SK-N-SH (cell line): ENCODE results near the gene TAOK3. TPM values are rescaled to one million over a fixed set of nuclear protein-coding genes. Genes with fewer than 3 reads are reported as not detected.

Experiments used
- CTCF ChIA-PET: fragments of 300-600, 350-600 bp; formaldehyde crosslinking; extraction: SDS; loops from one replicate; lab custom pipeline; 2021; lab: Yijun Ruan, JAX
- POLR2A ChIA-PET: fragments of 350-600 bp; sonication (Branson Sonifier 250); formaldehyde crosslinking; extraction: SDS; loops from one replicate; lab custom pipeline; 2020; ENCODE audit warnings: antibody characterized with exemption, inconsistent platforms; lab: Yijun Ruan, JAX
- DNase-seq: peaks from one replicate; pipeline ENCODE4 v3.0.0; 2012
- H2AFZ ChIP-seq: fragments of 200-600 bp; sonication (generic); 2 replicates; pipeline ENCODE4 v1.8.1; 2016; ENCODE audit warnings: antibody characterized with exemption, mild to moderate bottlenecking, low read depth
- H3F3A ChIP-seq: fragments of 200-600 bp; sonication (generic); replicated peaks from 2 replicates; pipeline ENCODE3; 2016; ENCODE audit warnings: antibody characterized with exemption, mild to moderate bottlenecking; ENCODE audit not compliant: insufficient read depth
- H3K27ac ChIP-seq, 2 experiments: fragments of 200-500 bp in 1 of 2; fragments of 200-600 bp in 1 of 2; sonication (Bioruptor generic) in 1 of 2; sonication (generic), shearing (Covaris generic) in 1 of 2; 2 replicates each; pipeline versions ENCODE4 v1.5.1 to v1.6.1; 2014 to 2016; ENCODE audit warnings: low read depth in 2 of 2, inconsistent platforms in 1 of 2, low read length in 1 of 2, mild to moderate bottlenecking in 1 of 2, mixed read lengths in 1 of 2
- H3K27me3 ChIP-seq: fragments of 200-600 bp; sonication (generic), shearing (Covaris generic); 2 replicates; pipeline ENCODE4 v1.6.1; 2016; ENCODE audit warnings: mixed run types; ENCODE audit not compliant: insufficient read depth
- H3K36me3 ChIP-seq, 2 experiments: fragments of 200-500 bp in 1 of 2; fragments of 200-600 bp in 1 of 2; sonication (Bioruptor generic) in 1 of 2; sonication (generic) in 1 of 2; replicated peaks in 1 of 2; 2 replicates each; pipeline versions ENCODE3 to v1.5.1; 2014 to 2016; ENCODE audit warnings: low read length in 1 of 2, mild to moderate bottlenecking in 1 of 2; ENCODE audit not compliant: insufficient read depth in 2 of 2, control insufficient read depth in 1 of 2
- H3K4me1 ChIP-seq, 2 experiments: fragments of 200-500 bp in 1 of 2; fragments of 200-600 bp in 1 of 2; sonication (Bioruptor generic) in 1 of 2; sonication (generic), shearing (Covaris generic) in 1 of 2; 2 replicates each; pipeline versions ENCODE4 v1.5.1 to v1.6.1; 2014 to 2016; ENCODE audit warnings: low read depth in 1 of 2, low read length in 1 of 2, mixed run types in 1 of 2; ENCODE audit not compliant: insufficient read depth in 2 of 2, control insufficient read depth in 1 of 2
- H3K4me2 ChIP-seq: fragments of 200-600 bp; sonication (generic), shearing (Covaris generic); 2 replicates; pipeline ENCODE4 v1.6.1; 2017; ENCODE audit warnings: mixed run types
- H3K4me3 ChIP-seq, 2 experiments: fragments of 200-500 bp in 1 of 2; fragments of 200-600 bp in 1 of 2; sonication (Bioruptor generic) in 1 of 2; sonication (generic), shearing (Covaris generic) in 1 of 2; 2 replicates each; pipeline versions ENCODE4 v1.5.1 to v1.8.1; 2014 to 2016; ENCODE audit warnings: low read depth in 2 of 2, inconsistent platforms in 1 of 2, low read length in 1 of 2, mild to moderate bottlenecking in 1 of 2, mixed read lengths in 1 of 2, moderate library complexity in 1 of 2
- H3K79me2 ChIP-seq: fragments of 200-600 bp; sonication (generic); 2 replicates; pipeline ENCODE4 v1.8.1; 2017; ENCODE audit warnings: mild to moderate bottlenecking; ENCODE audit not compliant: insufficient read depth
- H3K9ac ChIP-seq: fragments of 200-600 bp; sonication (generic); 2 replicates; pipeline ENCODE4 v1.6.1; 2017; ENCODE audit warnings: mixed run types
- H3K9me2 ChIP-seq: fragments of 200-600 bp; sonication (generic); 2 replicates; pipeline ENCODE4 v1.6.1; 2017; ENCODE audit warnings: mixed run types
- H3K9me3 ChIP-seq: fragments of 200-600 bp; sonication (generic); 2 replicates; pipeline ENCODE4 v1.6.1; 2017; ENCODE audit warnings: mixed run types, mild to moderate bottlenecking, moderate library complexity
- H4K20me1 ChIP-seq: fragments of 200-600 bp; sonication (generic); 2 replicates; pipeline ENCODE4 v1.6.1; 2017; ENCODE audit warnings: mild to moderate bottlenecking, mixed run types; ENCODE audit not compliant: insufficient read depth
- CHD2 ChIP-seq: fragments of 150-350 bp; IDR thresholded peaks from 2 replicates; pipeline ENCODE4 v1.6.1; 2018; ENCODE audit warnings: low read length; ENCODE audit not compliant: partially characterized antibody
- EP300 ChIP-seq, 2 experiments: IDR thresholded peaks; 2 replicates each; pipeline versions ENCODE4 v1.4.0 to v1.6.1; 2012; ENCODE audit warnings: borderline replicate concordance in 1 of 2, low read depth in 1 of 2, low read length in 1 of 2
- FOSL2 ChIP-seq: IDR thresholded peaks from 2 replicates; pipeline ENCODE4 v1.4.0; 2012; ENCODE audit warnings: low read depth, mild to moderate bottlenecking, moderate library complexity, borderline replicate concordance
- FOXM1 ChIP-seq: IDR thresholded peaks from 2 replicates; pipeline ENCODE4 v1.4.0; 2012; ENCODE audit warnings: low read depth, mild to moderate bottlenecking
- GATA2 ChIP-seq: sonication (generic); formaldehyde crosslinking; IDR thresholded peaks from 2 replicates; pipeline ENCODE4 v1.5.0; 2020; ENCODE audit warnings: mild to moderate bottlenecking, missing genetic modification reagents
- JUND ChIP-seq: IDR thresholded peaks from 2 replicates; pipeline ENCODE4 v1.4.0; 2012
- MEF2A ChIP-seq: IDR thresholded peaks from 2 replicates; pipeline ENCODE4 v1.4.0; 2012; ENCODE audit warnings: low read depth, borderline replicate concordance
- MXI1 ChIP-seq: IDR thresholded peaks from 2 replicates; pipeline ENCODE4 v1.6.1; 2012; ENCODE audit warnings: mild to moderate bottlenecking, low read depth, low read length, improper control_type of control experiment
- NRF1 ChIP-seq: IDR thresholded peaks from 2 replicates; pipeline ENCODE4 v1.6.1; 2012; ENCODE audit warnings: low read depth, mild to moderate bottlenecking, low read length
- POLR2AphosphoS5 ChIP-seq: IDR thresholded peaks from 2 replicates; pipeline ENCODE4 v1.6.1; 2012; ENCODE audit warnings: low read depth, low read length
- RAD21 ChIP-seq: IDR thresholded peaks from 2 replicates; pipeline ENCODE4 v1.6.1; 2012; ENCODE audit warnings: mild to moderate bottlenecking, low read length
- REST ChIP-seq: IDR thresholded peaks from 2 replicates; pipeline ENCODE4 v1.6.1; 2012; ENCODE audit warnings: mild to moderate bottlenecking, low read depth, low read length, moderate library complexity
- SIN3A ChIP-seq: IDR thresholded peaks from 2 replicates; pipeline ENCODE4 v1.6.1; 2012; ENCODE audit warnings: low read depth, mild to moderate bottlenecking, low read length, moderate library complexity, borderline replicate concordance
- TCF12 ChIP-seq: IDR thresholded peaks from 2 replicates; pipeline ENCODE4 v1.4.0; 2012
- TEAD4 ChIP-seq: IDR thresholded peaks from 2 replicates; pipeline ENCODE4 v1.4.0; 2012; ENCODE audit warnings: mild to moderate bottlenecking, borderline replicate concordance; ENCODE audit not compliant: insufficient read depth
- USF2 ChIP-seq: fragments of 150-350 bp; IDR thresholded peaks from 2 replicates; pipeline ENCODE4 v1.6.1; 2017; ENCODE audit warnings: antibody characterized with exemption, low read length, low read depth, borderline replicate concordance
- ZBTB33 ChIP-seq: IDR thresholded peaks from 2 replicates; pipeline ENCODE4 v1.4.0; 2012; ENCODE audit warnings: low read depth, borderline replicate concordance
- WGBS: methylation state at CpG from one replicate; pipeline ENCODE4 v1.1.6; 2017; ENCODE audit warnings: low lambda C conversion rate; 5-methylcytosine and 5-hydroxymethylcytosine counted together
- polyA plus RNA-seq, 3 experiments: library from polyadenylated mRNA; depleted of rRNA; stranded (reverse); fragments of >200 nt; gene quantifications; 2 replicates each; pipeline ENCODE4 v1.2.3, GENCODE V29; 2012

Gene TAOK3
- polyA plus RNA-seq, 1 of the 3 experiments (the other 2 are of a cell fraction), result 18.1 TPM

- 85% methylated on average over 7 of the region's 7 CpGs for WGBS
- H3K79me2 ChIP-seq, result no peaks in the 10 kb centered on the region
- DNase-seq, result no peak
- H4K20me1 ChIP-seq, result no peaks in the 10 kb centered on the region
- TF ChIP-seq FOXM1, result no peak
- no peak for TF ChIP-seq GATA2 (CRISPR knock-in tag)
- no peak for TF ChIP-seq TEAD4
- TF ChIP-seq MXI1, result no peak
- no peak for TF ChIP-seq JUND
- no peak for TF ChIP-seq NRF1
- TF ChIP-seq REST, result no peak
- TF ChIP-seq POLR2AphosphoS5, result no peak
- TF ChIP-seq CHD2, result no peak
- TF ChIP-seq RAD21, result no peak
- no peak for TF ChIP-seq USF2
- no peak for TF ChIP-seq EP300 (IDR thresholded peaks at IDR 0.05; ENCODE audit: borderline replicate concordance in 1 of 2, low read depth in 1 of 2, low read length in 1 of 2)
- no peak for TF ChIP-seq ZBTB33
- TF ChIP-seq SIN3A, result no peak
- TF ChIP-seq FOSL2, result no peak
- no peak for TF ChIP-seq TCF12
- TF ChIP-seq MEF2A, result no peak
- H3K9me2 ChIP-seq, result no peaks in the 10 kb centered on the region
- no peak overlapping the region for H3K4me3 ChIP-seq
- no peaks in the 10 kb centered on the region for H3K4me1 ChIP-seq
- no peak overlapping the region for H3K4me2 ChIP-seq
- H3K9me3 ChIP-seq, result no peaks in the 10 kb centered on the region
- POLR2A ChIA-PET, result interaction anchor here (1.4 kb wide), 1 partner anchor 15 kb away, joined by 5 read pairs; the partner anchor contains the start of gene PEBP1
- CTCF ChIA-PET, result interaction anchor here (0.6 to 2.5 kb wide), 3 partner anchors 31 to 1255 kb away, joined by 3 to 9 read pairs (median 4); partner anchors contain the start of gene SUDS3
- H3K27ac ChIP-seq, result no peak overlapping the region
- H3K27me3 ChIP-seq, result no peaks in the 10 kb centered on the region
- no peak overlapping the region for H3K9ac ChIP-seq
- H3K36me3 ChIP-seq, result peaks cover 18 to 24% of the 10 kb centered on the region in 2 experiments
- no peak overlapping the region for H2AFZ ChIP-seq
- peaks cover 21% of the 10 kb centered on the region for H3F3A ChIP-seq
These were observed 222.1 kb downstream of the TAOK3 start for GRCh38 chr12:118150625-118151024.
